ENCODE results near the gene BCKDHA.
"Not testable (repeated sequence)": the region's sequence is repeated elsewhere in the genome, so short reads cannot be mapped to it uniquely, and the experiment has no call there.

The BCKDHA gene

GRCh38 chr19:41367848-41368301, 29.7 kb upstream of the BCKDHA start:
- peak; percentile 90 for DNase-seq

GRCh38 chr19:41369769-41370168, 27.8 kb upstream of the BCKDHA start:
- DNase-seq, result no peak

GRCh38 chr19:41371119-41371518, 26.5 kb upstream of the BCKDHA start:
- not testable (repeated sequence) for DNase-seq

GRCh38 chr19:41371541-41371940, 26.1 kb upstream of the BCKDHA start:
- no peak for DNase-seq

GRCh38 chr19:41372501-41372900, 25.1 kb upstream of the BCKDHA start:
- no peak for DNase-seq

DNA sequence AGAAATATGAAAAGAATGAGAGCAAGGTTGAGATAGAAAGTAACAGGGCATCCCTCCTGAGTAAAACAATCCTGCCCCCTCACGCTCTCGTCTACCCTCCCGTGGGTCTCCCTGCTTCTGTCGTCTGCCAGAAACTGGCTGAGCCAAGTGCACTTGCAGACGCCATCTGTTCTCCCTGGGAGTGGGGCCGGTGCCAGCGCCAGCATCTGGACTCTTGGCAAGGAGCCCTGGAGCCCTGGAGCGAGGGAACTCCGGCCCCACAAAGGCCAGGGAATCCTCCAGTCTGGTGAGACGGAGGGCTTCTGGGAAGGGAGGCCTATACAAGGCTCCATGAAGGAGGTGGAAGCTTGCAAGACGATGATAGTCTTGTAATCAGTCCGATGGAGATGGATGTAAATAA, 23.6 kb upstream of the BCKDHA start:
- peak; percentile 92 for DNase-seq

DNA sequence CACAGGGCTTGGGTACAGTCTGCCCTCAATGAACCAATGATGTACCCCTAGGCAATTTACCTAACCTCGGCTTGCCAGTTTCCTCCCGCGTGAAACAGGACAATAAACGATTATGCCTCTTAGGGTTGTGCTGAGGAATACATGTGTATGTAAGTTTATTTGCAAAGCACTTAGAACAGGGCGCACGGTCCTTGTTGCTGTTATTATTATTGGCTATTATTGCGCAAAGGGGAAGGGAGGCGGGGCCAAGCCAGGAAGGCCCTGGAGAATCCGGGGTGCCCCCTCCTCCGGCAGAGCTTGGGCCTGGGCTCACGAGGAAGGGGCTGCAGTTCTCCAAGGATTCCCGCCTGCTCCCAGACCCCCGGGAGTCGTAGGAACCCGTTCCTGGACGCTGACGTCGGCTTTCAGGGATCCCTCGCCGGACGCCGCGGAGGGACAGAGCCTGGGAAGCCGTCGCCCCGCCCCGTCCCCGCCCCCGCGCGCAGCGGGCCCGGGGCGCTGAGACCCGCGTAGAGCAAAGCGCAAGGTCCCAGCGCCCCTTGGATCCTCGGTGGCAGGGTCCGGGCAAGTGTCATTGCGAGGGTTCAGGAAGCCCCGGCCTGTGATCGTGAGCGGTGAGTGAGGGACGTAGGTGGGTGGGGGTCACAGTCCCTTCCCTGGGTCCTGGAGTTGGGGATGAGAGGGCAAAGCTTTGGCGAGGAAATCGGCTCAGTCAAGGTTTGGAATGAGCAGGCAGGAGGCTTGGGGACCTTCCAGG, 21.2 kb upstream of the BCKDHA start, which contains the start of gene TMEM91:
TSS of gene TMEM91 (plus strand) at position 293 of the 757 bp plus-strand sequence. CDS start 1,777 bp downstream, outside the sequence.
- DNase-seq, result no peak

DNA sequence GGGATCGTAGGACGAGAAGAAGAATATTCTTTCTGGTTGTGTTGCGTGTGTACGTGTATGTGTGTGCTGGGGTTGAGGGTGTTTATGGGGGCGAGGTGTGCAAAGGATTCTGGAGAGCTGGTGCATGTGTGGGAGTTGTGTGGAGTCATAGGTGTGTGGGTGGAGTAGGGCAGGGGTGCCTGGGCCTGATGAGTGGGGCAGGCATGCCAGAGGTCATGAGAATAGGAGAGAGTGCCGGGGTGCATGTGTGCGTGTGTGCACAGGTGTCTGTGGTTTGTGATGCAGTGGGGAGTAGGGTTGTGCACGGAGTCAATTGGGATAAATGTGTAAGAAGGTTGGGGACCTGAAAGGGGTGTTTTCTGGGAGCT, 20.6 kb upstream of the BCKDHA start:
- DNase-seq, result no peak

GRCh38 chr19:41377977-41378709, 19.5 kb upstream of the BCKDHA start:
- DNase-seq, result no peak

DNA sequence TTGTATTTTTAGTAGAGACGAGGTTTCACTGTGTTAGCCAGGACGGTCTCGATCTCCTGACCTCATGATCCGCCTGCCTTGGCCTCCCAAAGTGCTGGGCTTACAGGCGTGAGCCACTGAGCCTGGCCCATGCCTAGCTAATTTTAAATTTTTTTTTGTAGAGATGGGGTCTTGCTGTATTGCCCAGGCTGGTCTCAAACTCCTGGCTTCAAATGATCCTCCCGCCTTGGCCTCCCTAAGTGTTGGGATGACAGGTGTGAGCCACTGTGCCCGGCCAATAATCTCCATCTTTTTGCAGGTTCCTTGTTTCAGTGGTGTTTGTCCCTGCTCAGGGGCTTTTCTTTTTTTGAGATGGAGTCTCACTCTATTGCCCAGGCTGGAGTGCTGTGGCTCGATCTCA, 16.1 kb upstream of the BCKDHA start:
- DNase-seq, result not testable (repeated sequence)

DNA sequence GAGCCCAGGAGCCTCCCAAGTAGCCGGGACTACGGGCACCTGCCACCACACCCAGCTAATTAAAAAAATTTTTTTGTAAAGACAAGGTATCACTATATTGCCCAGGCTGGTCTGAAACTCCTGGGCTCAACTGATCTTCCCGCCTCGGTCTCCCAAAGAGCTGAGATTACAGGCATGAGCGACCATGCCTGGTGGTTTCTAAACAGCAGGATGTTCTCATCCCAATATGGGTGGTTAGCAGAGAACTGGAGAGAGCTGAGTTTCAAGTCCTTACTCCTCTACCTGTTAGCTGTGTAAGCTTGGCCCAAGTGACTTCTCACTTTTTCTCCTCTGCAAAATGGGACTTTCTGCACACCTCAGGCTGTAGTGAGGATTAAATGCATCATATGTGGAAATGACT, 13.3 kb upstream of the BCKDHA start:
- DNase-seq, result no peak

GRCh38 chr19:41386442-41386841, 11.2 kb upstream of the BCKDHA start:
- DNase-seq, result no peak

GRCh38 chr19:41391618-41392017, 6.0 kb upstream of the BCKDHA start:
- DNase-seq, result no peak

DNA sequence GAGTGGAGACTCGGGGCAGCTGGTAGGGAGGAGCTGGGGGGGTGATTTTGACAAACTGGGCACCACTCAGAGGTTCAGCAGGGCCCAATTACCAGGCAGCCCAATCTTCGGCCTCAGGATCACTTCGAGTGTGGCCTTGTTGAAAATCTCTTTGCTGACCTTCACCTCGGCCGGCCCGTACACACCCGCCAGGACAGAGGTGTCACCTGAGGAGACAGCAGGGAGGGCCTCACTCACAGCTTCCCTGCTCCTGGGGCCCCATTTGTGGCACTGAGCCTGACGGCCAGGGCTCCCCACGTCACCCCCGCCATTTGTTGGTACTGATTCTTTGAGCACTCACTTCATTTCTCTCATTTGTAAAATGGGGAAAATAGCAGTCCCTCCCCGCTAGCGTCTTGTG, 4.8 kb upstream of the BCKDHA start:
- DNase-seq, result no peak

- no peak for DNase-seq
These were observed 2.3 kb upstream of the BCKDHA start for GRCh38 chr19:41395355-41395754.

DNA sequence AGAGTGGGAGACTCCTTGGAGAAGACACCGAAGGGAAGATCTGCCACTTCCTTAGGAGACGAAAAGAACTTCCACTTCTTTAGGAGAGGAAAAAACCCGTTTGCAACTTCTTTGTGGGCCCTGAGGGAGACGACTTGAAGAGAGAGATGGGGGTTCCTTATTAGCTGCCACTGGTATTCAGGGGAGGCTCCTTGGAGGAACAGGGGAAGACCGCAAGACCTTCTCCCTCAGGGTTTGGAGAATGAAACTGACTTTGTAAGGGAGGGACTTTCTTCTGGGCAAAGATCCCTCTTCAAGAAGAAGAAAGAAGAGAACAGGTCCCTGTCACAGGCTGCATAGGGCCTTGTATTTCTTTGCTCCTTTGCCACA, 416 bp downstream of the BCKDHA start:
- DNase-seq, result no peak

- no peak for DNase-seq
These were observed 980 bp downstream of the BCKDHA start for GRCh38 chr19:41398598-41398997.

- DNase-seq, result no peak
These were observed 1.5 kb downstream of the BCKDHA start for GRCh38 chr19:41399091-41399490.

DNA sequence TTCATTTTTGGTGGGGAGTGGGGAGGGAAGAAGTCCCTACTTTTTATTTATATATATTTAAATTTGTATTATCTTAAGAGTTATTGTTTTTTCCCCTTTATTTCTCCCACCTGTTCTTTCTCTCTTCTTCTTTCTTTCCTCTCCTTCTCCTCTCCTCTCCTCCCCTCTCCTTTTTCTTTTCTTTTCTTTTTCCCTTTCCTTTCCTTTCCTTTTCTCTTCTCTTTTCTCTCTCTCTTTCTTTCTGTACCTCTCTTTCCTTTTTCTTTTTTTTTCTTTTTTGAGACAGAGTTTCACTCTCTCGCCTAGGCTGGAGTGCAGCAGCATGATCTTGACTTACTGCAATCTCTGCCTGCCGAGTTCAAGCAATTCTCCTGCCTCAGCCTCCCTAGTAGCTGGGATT, 1.9 kb downstream of the BCKDHA start:
- DNase-seq, result no peak

DNA sequence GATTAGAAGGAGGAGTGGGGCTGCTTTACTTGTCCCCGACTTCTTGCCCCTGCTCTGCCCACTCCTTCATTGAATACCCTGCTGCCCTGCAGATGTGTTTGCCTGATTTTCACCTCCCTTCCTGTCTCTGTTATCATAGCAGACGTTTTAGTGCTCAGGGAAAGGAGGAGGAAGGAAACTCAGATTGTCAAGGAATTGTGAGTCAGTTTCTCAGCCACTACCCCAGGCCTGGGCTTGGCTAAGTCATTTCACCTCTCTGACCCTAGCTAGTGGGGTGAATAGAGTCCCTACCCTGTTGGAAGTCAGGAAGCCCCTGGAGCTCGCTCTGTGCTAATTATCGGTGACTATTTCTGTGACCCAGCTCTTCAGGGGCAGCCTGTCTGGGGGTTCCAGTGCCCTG, 3.9 kb downstream of the BCKDHA start:
- DNase-seq, result no peak

DNA sequence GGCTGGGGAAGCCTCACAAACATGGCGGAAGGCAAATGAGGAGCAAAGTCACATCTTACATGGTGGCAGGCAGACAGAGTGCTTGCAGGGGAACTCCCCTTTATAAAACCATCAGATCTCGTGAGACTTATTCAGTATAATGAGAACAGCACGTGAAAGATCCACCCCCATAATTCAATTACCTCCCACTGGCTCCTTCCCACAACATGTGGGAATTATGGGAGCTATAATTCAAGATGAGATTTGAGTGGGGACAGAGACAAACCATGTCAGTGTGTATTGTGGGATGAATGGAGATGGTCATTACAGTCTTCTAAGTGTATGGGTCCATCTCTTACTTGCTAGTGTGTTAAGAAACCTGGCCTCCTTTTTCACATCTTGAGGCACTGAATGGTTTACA, 4.4 kb downstream of the BCKDHA start:
- no peak for DNase-seq

- DNase-seq, result no peak
These were observed 5.8 kb downstream of the BCKDHA start for GRCh38 chr19:41403181-41403970.

DNA sequence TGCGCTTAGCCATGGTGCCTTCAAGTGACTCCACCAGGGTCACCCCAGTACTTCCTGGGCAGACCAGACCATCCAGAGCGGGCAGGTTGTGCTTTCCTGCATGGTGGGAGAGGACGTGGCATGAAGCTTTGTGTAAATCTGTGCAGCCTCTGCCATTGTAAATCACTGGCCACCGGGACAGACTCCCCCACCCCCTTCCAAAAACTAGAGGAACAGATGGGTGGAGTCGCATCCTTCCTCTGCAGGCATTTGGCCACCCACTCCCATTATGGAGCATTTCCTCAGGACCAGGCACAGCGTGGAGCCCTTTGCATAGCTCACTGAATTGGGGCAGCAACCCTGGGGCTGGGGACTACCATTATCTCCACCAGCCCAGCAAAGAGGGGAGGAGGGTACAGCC, 8.2 kb downstream of the BCKDHA start:
- DNase-seq, result no peak

- no peak for DNase-seq
These were observed 9.7 kb downstream of the BCKDHA start for GRCh38 chr19:41407271-41407670.

Data from EL (cell line).